HG02852 (cell line): Measurements from ENCODE around the gene TSPAN9.

Source experiments
- ATAC-seq: cut with Tn5 transposase; IDR thresholded peaks from one replicate; pipeline ENCODE4 v1.9.1; 2021; ENCODE audit warnings: mild to moderate bottlenecking, moderate library complexity; ENCODE audit not compliant: unreplicated experiment

TSPAN9 gene

GRCh38 chr12:3075315-3075714 lies 1.9 kb upstream of the TSPAN9 start:
- ATAC-seq, result no peak

- ATAC-seq, result no peak
Measured at GRCh38 chr12:3077572-3078081, 448 bp downstream of the TSPAN9 start.

GRCh38 chr12:3078086-3078820 lies 1.1 kb downstream of the TSPAN9 start:
- ATAC-seq, result no peak

GRCh38 chr12:3081091-3081490 lies 3.9 kb downstream of the TSPAN9 start:
- ATAC-seq, result no peak

GRCh38 chr12:3081886-3082285 lies 4.7 kb downstream of the TSPAN9 start:
- ATAC-seq, result no peak

GRCh38 chr12:3083241-3083920 lies 6.2 kb downstream of the TSPAN9 start:
- ATAC-seq, result no peak

- ATAC-seq, result no peak
Measured at GRCh38 chr12:3083921-3084347, 6.8 kb downstream of the TSPAN9 start.

GRCh38 chr12:3084742-3085141 lies 7.6 kb downstream of the TSPAN9 start:
- ATAC-seq, result no peak

GRCh38 chr12:3085341-3086139 lies 8.4 kb downstream of the TSPAN9 start:
- no peak for ATAC-seq

- no peak for ATAC-seq
Measured at GRCh38 chr12:3086211-3086610, 9.0 kb downstream of the TSPAN9 start.

GRCh38 chr12:3086729-3087323 lies 9.6 kb downstream of the TSPAN9 start:
- no peak for ATAC-seq

GRCh38 chr12:3087758-3088650 lies 10.8 kb downstream of the TSPAN9 start:
- no peak for ATAC-seq

- no peak for ATAC-seq
Measured at GRCh38 chr12:3089588-3089987, 12.4 kb downstream of the TSPAN9 start.

- no peak for ATAC-seq
Measured at GRCh38 chr12:3090240-3091037, 13.3 kb downstream of the TSPAN9 start.

- ATAC-seq, result no peak
Measured at GRCh38 chr12:3091038-3091319, 13.8 kb downstream of the TSPAN9 start.

GRCh38 chr12:3091382-3092241 lies 14.4 kb downstream of the TSPAN9 start:
- no peak for ATAC-seq

- no peak for ATAC-seq
Measured at GRCh38 chr12:3092764-3093163, 15.6 kb downstream of the TSPAN9 start.

GRCh38 chr12:3097186-3097804 lies 20.1 kb downstream of the TSPAN9 start:
- ATAC-seq, result no peak
